SK-N-SH (cell line): ENCODE results near the gene ITPRID2. TPM values are rescaled to one million over a fixed set of nuclear protein-coding genes. Genes with fewer than 3 reads are reported as not detected.

Experiments used
- CTCF ChIA-PET: fragments of 300-600, 350-600 bp; formaldehyde crosslinking; extraction: SDS; loops from one replicate; lab custom pipeline; 2021; lab: Yijun Ruan, JAX
- POLR2A ChIA-PET: fragments of 350-600 bp; sonication (Branson Sonifier 250); formaldehyde crosslinking; extraction: SDS; loops from one replicate; lab custom pipeline; 2020; ENCODE audit warnings: antibody characterized with exemption, inconsistent platforms; lab: Yijun Ruan, JAX
- DNase-seq: peaks from one replicate; pipeline ENCODE4 v3.0.0; 2012
- H2AFZ ChIP-seq: fragments of 200-600 bp; sonication (generic); 2 replicates; pipeline ENCODE4 v1.8.1; 2016; ENCODE audit warnings: antibody characterized with exemption, mild to moderate bottlenecking, low read depth
- H3F3A ChIP-seq: fragments of 200-600 bp; sonication (generic); replicated peaks from 2 replicates; pipeline ENCODE3; 2016; ENCODE audit warnings: antibody characterized with exemption, mild to moderate bottlenecking; ENCODE audit not compliant: insufficient read depth
- H3K27ac ChIP-seq, 2 experiments: fragments of 200-500 bp in 1 of 2; fragments of 200-600 bp in 1 of 2; sonication (Bioruptor generic) in 1 of 2; sonication (generic), shearing (Covaris generic) in 1 of 2; 2 replicates each; pipeline versions ENCODE4 v1.5.1 to v1.6.1; 2014 to 2016; ENCODE audit warnings: low read depth in 2 of 2, inconsistent platforms in 1 of 2, low read length in 1 of 2, mild to moderate bottlenecking in 1 of 2, mixed read lengths in 1 of 2
- H3K27me3 ChIP-seq: fragments of 200-600 bp; sonication (generic), shearing (Covaris generic); 2 replicates; pipeline ENCODE4 v1.6.1; 2016; ENCODE audit warnings: mixed run types; ENCODE audit not compliant: insufficient read depth
- H3K36me3 ChIP-seq, 2 experiments: fragments of 200-500 bp in 1 of 2; fragments of 200-600 bp in 1 of 2; sonication (Bioruptor generic) in 1 of 2; sonication (generic) in 1 of 2; replicated peaks in 1 of 2; 2 replicates each; pipeline versions ENCODE3 to v1.5.1; 2014 to 2016; ENCODE audit warnings: low read length in 1 of 2, mild to moderate bottlenecking in 1 of 2; ENCODE audit not compliant: insufficient read depth in 2 of 2, control insufficient read depth in 1 of 2
- H3K4me1 ChIP-seq, 2 experiments: fragments of 200-500 bp in 1 of 2; fragments of 200-600 bp in 1 of 2; sonication (Bioruptor generic) in 1 of 2; sonication (generic), shearing (Covaris generic) in 1 of 2; 2 replicates each; pipeline versions ENCODE4 v1.5.1 to v1.6.1; 2014 to 2016; ENCODE audit warnings: low read depth in 1 of 2, low read length in 1 of 2, mixed run types in 1 of 2; ENCODE audit not compliant: insufficient read depth in 2 of 2, control insufficient read depth in 1 of 2
- H3K4me2 ChIP-seq: fragments of 200-600 bp; sonication (generic), shearing (Covaris generic); 2 replicates; pipeline ENCODE4 v1.6.1; 2017; ENCODE audit warnings: mixed run types
- H3K4me3 ChIP-seq, 2 experiments: fragments of 200-500 bp in 1 of 2; fragments of 200-600 bp in 1 of 2; sonication (Bioruptor generic) in 1 of 2; sonication (generic), shearing (Covaris generic) in 1 of 2; 2 replicates each; pipeline versions ENCODE4 v1.5.1 to v1.8.1; 2014 to 2016; ENCODE audit warnings: low read depth in 2 of 2, inconsistent platforms in 1 of 2, low read length in 1 of 2, mild to moderate bottlenecking in 1 of 2, mixed read lengths in 1 of 2, moderate library complexity in 1 of 2
- H3K79me2 ChIP-seq: fragments of 200-600 bp; sonication (generic); 2 replicates; pipeline ENCODE4 v1.8.1; 2017; ENCODE audit warnings: mild to moderate bottlenecking; ENCODE audit not compliant: insufficient read depth
- H3K9ac ChIP-seq: fragments of 200-600 bp; sonication (generic); 2 replicates; pipeline ENCODE4 v1.6.1; 2017; ENCODE audit warnings: mixed run types
- H3K9me2 ChIP-seq: fragments of 200-600 bp; sonication (generic); 2 replicates; pipeline ENCODE4 v1.6.1; 2017; ENCODE audit warnings: mixed run types
- H3K9me3 ChIP-seq: fragments of 200-600 bp; sonication (generic); 2 replicates; pipeline ENCODE4 v1.6.1; 2017; ENCODE audit warnings: mixed run types, mild to moderate bottlenecking, moderate library complexity
- H4K20me1 ChIP-seq: fragments of 200-600 bp; sonication (generic); 2 replicates; pipeline ENCODE4 v1.6.1; 2017; ENCODE audit warnings: mild to moderate bottlenecking, mixed run types; ENCODE audit not compliant: insufficient read depth
- CHD2 ChIP-seq: fragments of 150-350 bp; IDR thresholded peaks from 2 replicates; pipeline ENCODE4 v1.6.1; 2018; ENCODE audit warnings: low read length; ENCODE audit not compliant: partially characterized antibody
- FOSL2 ChIP-seq: IDR thresholded peaks from 2 replicates; pipeline ENCODE4 v1.4.0; 2012; ENCODE audit warnings: low read depth, mild to moderate bottlenecking, moderate library complexity, borderline replicate concordance
- FOXJ3 ChIP-seq: sonication (generic); formaldehyde crosslinking; IDR thresholded peaks from 2 replicates; pipeline ENCODE4 v1.5.1; 2020; ENCODE audit warnings: mild to moderate bottlenecking, missing genetic modification reagents
- JUND ChIP-seq: IDR thresholded peaks from 2 replicates; pipeline ENCODE4 v1.4.0; 2012
- MXI1 ChIP-seq: IDR thresholded peaks from 2 replicates; pipeline ENCODE4 v1.6.1; 2012; ENCODE audit warnings: mild to moderate bottlenecking, low read depth, low read length, improper control_type of control experiment
- PBX3 ChIP-seq: IDR thresholded peaks from 2 replicates; pipeline ENCODE4; 2012
- RFX5 ChIP-seq: IDR thresholded peaks from 2 replicates; pipeline ENCODE4 v1.6.1; 2012; ENCODE audit warnings: mild to moderate bottlenecking, improper control_type of control experiment, low read length
- SIN3A ChIP-seq: IDR thresholded peaks from 2 replicates; pipeline ENCODE4 v1.6.1; 2012; ENCODE audit warnings: low read depth, mild to moderate bottlenecking, low read length, moderate library complexity, borderline replicate concordance
- whole genome bisulfite sequencing: methylation state at CpG from one replicate; pipeline ENCODE4 v1.1.6; 2017; ENCODE audit warnings: low lambda C conversion rate; 5-methylcytosine and 5-hydroxymethylcytosine counted together
- polyA plus RNA-seq, 3 experiments: library from polyadenylated mRNA; depleted of rRNA; stranded (reverse); fragments of >200 nt; gene quantifications; 2 replicates each; pipeline ENCODE4 v1.2.3, GENCODE V29; 2012
- TF ChIP-seq, protein P1 (sequence below): IDR thresholded peaks from 2 replicates; pipeline ENCODE4 v1.4.0; 2012; ENCODE audit warnings: low read depth

ITPRID2 gene
- polyA plus RNA-seq, 1 of the 3 experiments (the other 2 are of a cell fraction) = 41.9 TPM

DNA sequence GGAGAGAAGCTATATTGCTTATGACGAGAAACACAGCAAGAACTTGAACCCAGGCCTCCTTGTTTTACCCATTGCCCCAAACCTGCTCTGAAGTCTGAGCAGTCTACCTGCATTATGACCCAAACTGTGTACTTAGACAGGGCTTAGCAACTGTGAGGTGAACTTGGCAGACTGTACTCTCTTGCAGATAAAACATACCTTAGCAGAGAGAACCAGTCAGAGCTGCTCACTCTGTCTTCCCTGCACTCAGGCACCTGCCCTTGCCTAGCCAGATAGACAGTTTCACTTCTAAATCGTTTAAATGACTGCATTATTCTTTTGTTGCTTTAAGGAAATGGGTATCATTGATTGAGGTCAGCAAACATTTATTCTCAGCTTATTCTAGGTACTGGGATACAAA, 20.3 kb downstream of the ITPRID2 start:
- Histone ChIP-seq H3K79me2 (peaks cover 23% of the 10 kb centered on the region), H3K4me3 (no peak overlapping the region), H3K27ac (no peak overlapping the region), H3K9me3 (no peaks in the 10 kb centered on the region), H3K36me3 (peaks cover 88 to 95% of the 10 kb centered on the region in 2 experiments), H3K4me2 (no peak overlapping the region), H4K20me1 (no peaks in the 10 kb centered on the region; the same call in 1 of the 2 replicates), H3K9ac (no peak overlapping the region), H3K9me2 (no peaks in the 10 kb centered on the region), H3F3A (peaks cover 20% of the 10 kb centered on the region), H3K27me3 (no peaks in the 10 kb centered on the region), H2AFZ (no peak overlapping the region), H3K4me1 (peaks cover 0 to 2% of the 10 kb centered on the region in 2 experiments; a peak in 2 of 4 replicates)
- ChIA-PET CTCF (interaction anchor here (1.4 to 1.5 kb wide), 2 partner anchors 8 to 169 kb away, joined by 4 to 5 read pairs; no protein-coding TSS in a partner anchor), POLR2A (no interaction called here)
- TF ChIP-seq JUND (no peak), FOSL2 (no peak), CHD2 (no peak), MXI1 (no peak), RFX5 (no peak)
- TF ChIP-seq, protein P1, sequence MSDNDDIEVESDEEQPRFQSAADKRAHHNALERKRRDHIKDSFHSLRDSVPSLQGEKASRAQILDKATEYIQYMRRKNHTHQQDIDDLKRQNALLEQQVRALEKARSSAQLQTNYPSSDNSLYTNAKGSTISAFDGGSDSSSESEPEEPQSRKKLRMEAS = no peak
- DNase-seq = no peak
- 48% methylated on average over 2 of the region's 2 CpGs for WGBS

- Histone ChIP-seq H3K9me2 (no peaks in the 10 kb centered on the region), H3K4me3 (no peak overlapping the region), H2AFZ (no peak overlapping the region), H3K27ac (no peak overlapping the region), H4K20me1 (no peaks in the 10 kb centered on the region), H3K36me3 (peaks cover 90 to 97% of the 10 kb centered on the region in 2 experiments), H3K4me2 (no peak overlapping the region), H3K9ac (no peak overlapping the region), H3K4me1 (peaks cover 0 to 3% of the 10 kb centered on the region in 2 experiments; a peak in 2 of 4 replicates)
- CTCF ChIA-PET = interaction anchor here (2.8 kb wide), 1 partner anchor 11 kb away, joined by 9 read pairs; no protein-coding TSS in a partner anchor
- DNase-seq = no peak
- POLR2A ChIA-PET = no interaction called here
- 100% methylated on average over 1 of the region's 1 CpG for WGBS
- no peak for TF ChIP-seq PBX3
- TF ChIP-seq, all 33 proteins: peak for 0
- Histone ChIP-seq H3K79me2 (peaks cover 7% of the 10 kb centered on the region), H3K27me3 (no peaks in the 10 kb centered on the region), H3F3A (peaks cover 22% of the 10 kb centered on the region), H3K9me3 (no peaks in the 10 kb centered on the region)
Measured at GRCh38 chr2:181915102-181915501, 23.6 kb downstream of the ITPRID2 start.

GRCh38 chr2:181916726-181917718, 25.5 kb downstream of the ITPRID2 start:
- Histone ChIP-seq H3K36me3 (peaks cover 91 to 92% of the 10 kb centered on the region in 2 experiments), H3K4me2 (peak overlapping the region; percentile 2; the same call in 1 of the 2 replicates), H3K4me1 (peaks cover 0 to 3% of the 10 kb centered on the region in 2 experiments; a peak in 1 of 4 replicates), H3K27me3 (no peaks in the 10 kb centered on the region), H3K9me2 (no peaks in the 10 kb centered on the region), H3K9ac (no peak overlapping the region), H2AFZ (no peak overlapping the region), H3K79me2 (peaks cover 14% of the 10 kb centered on the region), H3F3A (peaks cover 17% of the 10 kb centered on the region), H3K9me3 (no peaks in the 10 kb centered on the region), H4K20me1 (no peaks in the 10 kb centered on the region), H3K27ac (peak overlapping the region in 1 of 2 experiments; percentile 55; a peak in 2 of 4 replicates), H3K4me3 (no peak overlapping the region)
- no peak for DNase-seq
- TF ChIP-seq SIN3A (no peak), JUND (peak; percentile 21; the same call in 1 of the 2 replicates), FOXJ3 (CRISPR knock-in tag) (no peak)
- ChIA-PET POLR2A (no interaction called here), CTCF (interaction anchor here (0.6 to 2.8 kb wide), 3 partner anchors 13 to 740 kb away, joined by 3 to 9 read pairs (median 4); no protein-coding TSS in a partner anchor)
- WGBS = 67% methylated on average over 5 of the region's 5 CpGs
